Neural crest cell (in vitro differentiated cells): ENCODE measurements around the gene EIF2AK3. TPM values are rescaled to one million over a fixed set of nuclear protein-coding genes. Genes with fewer than 3 reads are reported as not detected.
"Not testable (repeated sequence)": the region's sequence is repeated elsewhere in the genome, so short reads cannot be mapped to it uniquely, and the experiment has no call there.

Experiments used
- DNase-seq: peaks from one replicate; pipeline ENCODE4 v3.0.0; 2021; ENCODE audit warnings: low read depth, mixed read lengths, low spot score
- H3K27ac Mint-ChIP-seq: one replicate; pipeline ENCODE4 v1.8.0; 2021; ENCODE audit warnings: mild to moderate bottlenecking, mixed read lengths; ENCODE audit not compliant: unreplicated experiment
- H3K27me3 Mint-ChIP-seq: 2 replicates; pipeline ENCODE4 v1.8.0; 2021; ENCODE audit warnings: low read depth, mild to moderate bottlenecking, mixed read lengths
- H3K36me3 Mint-ChIP-seq: 2 replicates; pipeline ENCODE4 v1.8.0; 2021; ENCODE audit warnings: low read depth, mild to moderate bottlenecking, mixed read lengths
- H3K4me1 Mint-ChIP-seq: 2 replicates; pipeline ENCODE4 v1.8.0; 2021; ENCODE audit warnings: mixed read lengths
- H3K4me3 Mint-ChIP-seq: one replicate; pipeline ENCODE4 v1.8.0; 2021; ENCODE audit warnings: mild to moderate bottlenecking, mixed read lengths
- H3K9me3 Mint-ChIP-seq: 2 replicates; pipeline ENCODE4 v1.8.0; 2021; ENCODE audit warnings: mixed read lengths
- CTCF ChIP-seq: fragments of 200-600 bp; sonication (generic); conservative IDR thresholded peaks from 2 replicates; pipeline ENCODE4 v1.5.0; 2021; ENCODE audit warnings: antibody characterized with exemption, mild to moderate bottlenecking
- total RNA-seq: library from RNA; stranded (reverse); gene quantifications from 2 replicates; pipeline ENCODE4 v1.2.1, GENCODE V29; 2021

EIF2AK3 gene
- total RNA-seq, 1 donor from 2014 or later: 15.2 TPM

- TF ChIP-seq CTCF: no peak
- no peaks in the 10 kb centered on the region for H3K9me3 Mint-ChIP-seq
- DNase-seq: no peak
Measured at GRCh38 chr2:88554189-88554588, 73.1 kb downstream of the EIF2AK3 start.

GRCh38 chr2:88549616-88550292, 77.5 kb downstream of the EIF2AK3 start:
- peaks cover 2% of the 10 kb centered on the region for H3K36me3 Mint-ChIP-seq
- H3K4me3 Mint-ChIP-seq: peak overlapping the region; percentile 90
- H3K4me1 Mint-ChIP-seq: peaks cover 33% of the 10 kb centered on the region
- no peak for TF ChIP-seq CTCF
- H3K27me3 Mint-ChIP-seq: no peaks in the 10 kb centered on the region
- H3K9me3 Mint-ChIP-seq: peaks cover 2% of the 10 kb centered on the region
- DNase-seq: peak; percentile 20
- H3K27ac Mint-ChIP-seq: peak overlapping the region; percentile 60

More at GRCh38 chr2:88554189-88554588, 73.1 kb downstream of the EIF2AK3 start:
- Mint-ChIP-seq H3K27ac (no peak overlapping the region), H3K4me3 (no peak overlapping the region), H3K4me1 (peaks cover 29% of the 10 kb centered on the region), H3K36me3 (peaks cover 4% of the 10 kb centered on the region), H3K27me3 (no peaks in the 10 kb centered on the region)

- not testable (repeated sequence) for H3K36me3 Mint-ChIP-seq, DNase-seq, H3K9me3 Mint-ChIP-seq, H3K27me3 Mint-ChIP-seq, H3K27ac Mint-ChIP-seq, H3K4me3 Mint-ChIP-seq
- peaks cover 17% of the 10 kb centered on the region for H3K4me1 Mint-ChIP-seq
Measured at GRCh38 chr2:88546291-88546690, 81.0 kb downstream of the EIF2AK3 start.

- peaks cover 2% of the 10 kb centered on the region for H3K36me3 Mint-ChIP-seq
- TF ChIP-seq CTCF: no peak
- DNase-seq: no peak
- no peaks in the 10 kb centered on the region for H3K27me3 Mint-ChIP-seq
- H3K9me3 Mint-ChIP-seq: peaks cover 2% of the 10 kb centered on the region
- H3K27ac Mint-ChIP-seq: no peak overlapping the region
- peaks cover 12% of the 10 kb centered on the region for H3K4me1 Mint-ChIP-seq
- no peak overlapping the region for H3K4me3 Mint-ChIP-seq
Measured at GRCh38 chr2:88545118-88545517, 82.1 kb downstream of the EIF2AK3 start.

GRCh38 chr2:88543541-88544057, 83.7 kb downstream of the EIF2AK3 start:
- Mint-ChIP-seq H3K9me3 (peaks cover 2% of the 10 kb centered on the region), H3K4me1 (peaks cover 4% of the 10 kb centered on the region), H3K4me3 (no peak overlapping the region), H3K36me3 (peaks cover 2% of the 10 kb centered on the region), H3K27me3 (no peaks in the 10 kb centered on the region), H3K27ac (no peak overlapping the region)
- DNase-seq: no peak
- no peak for TF ChIP-seq CTCF

GRCh38 chr2:88542668-88543067, 84.6 kb downstream of the EIF2AK3 start:
- Mint-ChIP-seq H3K36me3 (peaks cover 2% of the 10 kb centered on the region), H3K4me1 (peaks cover 4% of the 10 kb centered on the region), H3K9me3 (peaks cover 2% of the 10 kb centered on the region), H3K4me3 (no peak overlapping the region), H3K27ac (no peak overlapping the region), H3K27me3 (no peaks in the 10 kb centered on the region)
- DNase-seq: no peak
- no peak for TF ChIP-seq CTCF
